OCI-LY1 (cell line): ENCODE measurements around the gene EPAS1.

Experiments used
- H2AFZ ChIP-seq: fragments of 200-600 bp; sonication (generic), shearing (Covaris generic); 2 replicates; pipeline ENCODE4 v1.6.0; 2014; ENCODE audit warnings: antibody characterized with exemption, mild to moderate bottlenecking, low read length
- H3F3A ChIP-seq: fragments of 200-600 bp; sonication (generic), shearing (Covaris generic); 2 replicates; pipeline ENCODE4 v1.6.0; 2014; ENCODE audit warnings: mild to moderate bottlenecking, antibody characterized with exemption, low read length, moderate library complexity; ENCODE audit not compliant: insufficient read depth
- H3K27ac ChIP-seq: fragments of 200-600 bp; sonication (generic); 2 replicates; pipeline ENCODE4 v1.5.1; 2014; ENCODE audit warnings: low read length, mixed run types, mild to moderate bottlenecking, low read depth; ENCODE audit not compliant: poor library complexity, severe bottlenecking
- H3K27me3 ChIP-seq: fragments of 200-600 bp; sonication (generic); 2 replicates; pipeline ENCODE4 v1.6.0; 2014; ENCODE audit warnings: antibody characterized with exemption, mild to moderate bottlenecking, low read length, moderate library complexity; ENCODE audit not compliant: insufficient read depth
- H3K36me3 ChIP-seq: fragments of 200-600 bp; sonication (generic); 2 replicates; pipeline ENCODE4 v1.6.1; 2014; ENCODE audit warnings: mild to moderate bottlenecking, antibody characterized with exemption, low read length, moderate library complexity, mixed read lengths; ENCODE audit not compliant: insufficient read depth
- H3K4me1 ChIP-seq: fragments of 200-600 bp; sonication (generic); 2 replicates; pipeline ENCODE4 v1.5.1; 2014; ENCODE audit warnings: mild to moderate bottlenecking, low read length, moderate library complexity; ENCODE audit not compliant: insufficient read depth, severe bottlenecking
- H3K4me2 ChIP-seq: fragments of 200-600 bp; sonication (generic), shearing (Covaris generic); 2 replicates; pipeline ENCODE4 v1.6.1; 2014; ENCODE audit warnings: low read length
- H3K4me3 ChIP-seq: fragments of 200-600 bp; sonication (generic); 2 replicates; pipeline ENCODE4 v1.5.1; 2014; ENCODE audit warnings: low read length, low read depth, mild to moderate bottlenecking, mixed read lengths; ENCODE audit not compliant: poor library complexity, severe bottlenecking
- H3K79me2 ChIP-seq: fragments of 200-600 bp; shearing (Covaris generic); 2 replicates; pipeline ENCODE4 v1.6.1; 2016; ENCODE audit warnings: mixed run types, low read length, mixed read lengths; ENCODE audit not compliant: insufficient read depth
- H3K9ac ChIP-seq: fragments of 200-600 bp; sonication (generic), shearing (Covaris generic); 2 replicates; pipeline ENCODE4 v1.6.1; 2014; ENCODE audit warnings: mild to moderate bottlenecking, low read length, mixed read lengths
- H3K9me2 ChIP-seq: fragments of 200-600 bp; sonication (generic), shearing (Covaris generic); 2 replicates; pipeline ENCODE4 v1.6.1; 2014; ENCODE audit warnings: low read depth, mild to moderate bottlenecking, low read length, mixed read lengths
- H3K9me3 ChIP-seq: fragments of 200-600 bp; shearing (Covaris generic); 2 replicates; pipeline ENCODE4 v1.6.1; 2014; ENCODE audit warnings: low read length, mixed read lengths
- H4K20me1 ChIP-seq: fragments of 200-600 bp; sonication (generic), shearing (Covaris generic); 2 replicates; pipeline ENCODE4 v1.6.0; 2016; ENCODE audit warnings: mild to moderate bottlenecking, low read length; ENCODE audit not compliant: insufficient read depth
- EZH2 ChIP-seq: fragments of 200-600 bp; sonication (generic), shearing (Covaris generic); IDR thresholded peaks from 2 replicates; pipeline ENCODE4 v1.8.0; 2017; ENCODE audit warnings: borderline replicate concordance, mixed run types, mild to moderate bottlenecking, antibody characterized with exemption, low read length, moderate library complexity, mixed read lengths
- TF ChIP-seq, protein P1 (sequence below): fragments of 200-600 bp; sonication (generic), shearing (Covaris generic); IDR thresholded peaks from 2 replicates; pipeline ENCODE4 v1.5.1; 2017; ENCODE audit warnings: mild to moderate bottlenecking, antibody characterized with exemption, low read length, moderate library complexity, mixed read lengths

Gene EPAS1

DNA sequence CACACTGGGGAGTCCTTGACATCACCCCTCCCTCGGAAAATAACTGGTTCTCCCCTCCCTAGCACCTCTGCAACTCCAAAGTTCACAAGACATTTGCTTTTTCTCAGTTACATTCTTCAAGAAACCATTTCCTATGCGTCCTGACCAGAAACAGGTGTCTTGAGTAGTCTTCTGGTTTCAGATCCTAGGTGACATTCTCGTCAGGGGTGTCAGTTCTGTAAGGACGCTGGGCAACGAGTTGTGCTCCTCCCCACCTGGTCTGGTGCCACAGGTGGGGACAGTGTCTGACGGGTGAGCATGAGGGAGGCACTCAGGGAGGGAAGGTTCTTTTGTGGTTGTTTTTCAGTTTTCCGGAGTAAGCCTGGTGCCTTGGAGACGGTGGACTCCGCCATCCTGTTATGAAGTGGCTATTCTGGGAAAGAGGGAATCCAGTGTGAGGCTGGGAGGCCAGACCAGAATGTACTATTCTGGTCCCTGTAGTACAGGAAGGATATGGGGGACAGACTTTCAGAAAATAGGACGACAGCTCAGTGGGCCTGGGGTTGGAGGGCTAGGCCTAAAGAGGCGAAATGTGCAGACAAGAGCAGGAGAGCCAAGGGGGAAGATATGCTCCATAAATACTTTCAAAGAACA lies 50.6 kb downstream of the EPAS1 start:
- no peak overlapping the region for H3K9ac ChIP-seq
- no peaks in the 10 kb centered on the region for H3K27me3 ChIP-seq
- no peaks in the 10 kb centered on the region for H3K79me2 ChIP-seq
- H4K20me1 ChIP-seq: no peaks in the 10 kb centered on the region
- no peak for TF ChIP-seq EZH2
- TF ChIP-seq, protein P1, sequence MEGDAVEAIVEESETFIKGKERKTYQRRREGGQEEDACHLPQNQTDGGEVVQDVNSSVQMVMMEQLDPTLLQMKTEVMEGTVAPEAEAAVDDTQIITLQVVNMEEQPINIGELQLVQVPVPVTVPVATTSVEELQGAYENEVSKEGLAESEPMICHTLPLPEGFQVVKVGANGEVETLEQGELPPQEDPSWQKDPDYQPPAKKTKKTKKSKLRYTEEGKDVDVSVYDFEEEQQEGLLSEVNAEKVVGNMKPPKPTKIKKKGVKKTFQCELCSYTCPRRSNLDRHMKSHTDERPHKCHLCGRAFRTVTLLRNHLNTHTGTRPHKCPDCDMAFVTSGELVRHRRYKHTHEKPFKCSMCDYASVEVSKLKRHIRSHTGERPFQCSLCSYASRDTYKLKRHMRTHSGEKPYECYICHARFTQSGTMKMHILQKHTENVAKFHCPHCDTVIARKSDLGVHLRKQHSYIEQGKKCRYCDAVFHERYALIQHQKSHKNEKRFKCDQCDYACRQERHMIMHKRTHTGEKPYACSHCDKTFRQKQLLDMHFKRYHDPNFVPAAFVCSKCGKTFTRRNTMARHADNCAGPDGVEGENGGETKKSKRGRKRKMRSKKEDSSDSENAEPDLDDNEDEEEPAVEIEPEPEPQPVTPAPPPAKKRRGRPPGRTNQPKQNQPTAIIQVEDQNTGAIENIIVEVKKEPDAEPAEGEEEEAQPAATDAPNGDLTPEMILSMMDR: no peak
- H2AFZ ChIP-seq: no peak overlapping the region
- no peaks in the 10 kb centered on the region for H3K9me2 ChIP-seq
- no peak overlapping the region for H3K27ac ChIP-seq
- H3K4me1 ChIP-seq: no peaks in the 10 kb centered on the region
- no peak overlapping the region for H3K4me2 ChIP-seq
- H3K9me3 ChIP-seq: no peaks in the 10 kb centered on the region
- no peaks in the 10 kb centered on the region for H3K36me3 ChIP-seq
- no peaks in the 10 kb centered on the region for H3F3A ChIP-seq
- H3K4me3 ChIP-seq: no peak overlapping the region

DNA sequence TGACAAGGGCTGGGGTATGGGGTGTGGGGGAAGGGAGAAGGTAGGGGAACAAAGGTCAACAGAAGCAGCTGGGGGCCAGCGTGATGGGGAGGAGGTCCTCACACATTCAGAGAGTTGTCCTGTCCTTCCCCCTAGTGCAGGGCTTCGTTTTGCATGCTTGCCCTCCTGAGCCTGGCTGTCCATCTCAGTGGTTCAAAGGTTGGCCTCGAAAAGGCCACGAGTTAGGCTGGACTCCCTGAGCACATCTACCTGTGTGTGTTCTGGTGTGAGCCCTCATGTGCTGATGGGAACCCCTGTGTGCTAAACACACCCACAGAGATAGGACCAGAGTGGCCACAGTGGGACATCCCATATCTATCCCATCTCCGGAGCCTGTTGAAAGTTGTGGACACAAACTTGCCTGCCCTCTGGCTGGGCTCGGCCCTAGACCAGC lies 51.9 kb downstream of the EPAS1 start:
- Histone ChIP-seq H3K9me2 (no peaks in the 10 kb centered on the region), H3K9ac (no peak overlapping the region), H3K4me2 (no peak overlapping the region), H3F3A (no peaks in the 10 kb centered on the region), H4K20me1 (no peaks in the 10 kb centered on the region), H3K27ac (no peak overlapping the region), H3K4me3 (no peak overlapping the region), H3K9me3 (no peaks in the 10 kb centered on the region), H3K36me3 (no peaks in the 10 kb centered on the region), H3K79me2 (no peaks in the 10 kb centered on the region), H3K27me3 (no peaks in the 10 kb centered on the region), H2AFZ (no peak overlapping the region), H3K4me1 (no peaks in the 10 kb centered on the region)
- no peak for TF ChIP-seq EZH2
- TF ChIP-seq, protein P1: no peak

DNA sequence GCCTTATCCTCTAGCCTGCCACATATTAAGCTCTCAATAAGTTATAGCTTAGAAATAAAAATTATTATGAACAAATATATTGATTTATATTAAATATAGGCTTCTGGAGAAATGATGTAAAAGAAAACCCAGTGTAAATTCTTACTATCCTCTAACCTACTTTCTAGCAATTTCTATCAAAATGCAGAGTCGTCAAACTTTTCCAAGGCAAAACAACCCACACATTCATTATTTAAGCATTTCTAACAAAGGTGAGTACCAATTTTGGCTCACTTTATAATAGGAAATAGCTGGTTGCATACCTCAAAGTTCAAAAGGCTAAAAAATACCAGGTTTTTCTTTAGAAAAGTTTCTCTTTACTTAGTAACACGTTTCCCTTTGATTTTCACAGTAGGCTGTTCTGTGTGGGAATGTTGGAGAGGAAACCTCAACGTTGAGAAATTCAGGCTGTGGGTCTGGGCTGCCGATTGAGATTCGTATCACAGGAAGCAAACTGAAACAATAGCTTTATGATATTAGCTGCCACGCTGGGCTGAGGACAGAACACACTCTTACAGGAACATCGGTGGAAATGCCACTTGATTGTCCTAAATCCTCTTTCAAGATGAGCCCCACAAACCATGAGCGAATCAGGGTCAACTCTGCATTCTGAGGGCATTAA lies 53.0 kb downstream of the EPAS1 start:
- Histone ChIP-seq H3K4me3 (no peak overlapping the region), H3K4me2 (no peak overlapping the region), H3K9ac (no peak overlapping the region), H3K79me2 (no peaks in the 10 kb centered on the region), H4K20me1 (no peaks in the 10 kb centered on the region), H3K27me3 (no peaks in the 10 kb centered on the region), H3K4me1 (no peaks in the 10 kb centered on the region), H3K36me3 (no peaks in the 10 kb centered on the region), H3K9me2 (no peaks in the 10 kb centered on the region), H3K27ac (no peak overlapping the region), H3F3A (no peaks in the 10 kb centered on the region), H2AFZ (no peak overlapping the region), H3K9me3 (no peaks in the 10 kb centered on the region)
- TF ChIP-seq EZH2: no peak
- TF ChIP-seq, protein P1: no peak
